ENCODE data around the gene TRRAP.

TRRAP gene

DNA sequence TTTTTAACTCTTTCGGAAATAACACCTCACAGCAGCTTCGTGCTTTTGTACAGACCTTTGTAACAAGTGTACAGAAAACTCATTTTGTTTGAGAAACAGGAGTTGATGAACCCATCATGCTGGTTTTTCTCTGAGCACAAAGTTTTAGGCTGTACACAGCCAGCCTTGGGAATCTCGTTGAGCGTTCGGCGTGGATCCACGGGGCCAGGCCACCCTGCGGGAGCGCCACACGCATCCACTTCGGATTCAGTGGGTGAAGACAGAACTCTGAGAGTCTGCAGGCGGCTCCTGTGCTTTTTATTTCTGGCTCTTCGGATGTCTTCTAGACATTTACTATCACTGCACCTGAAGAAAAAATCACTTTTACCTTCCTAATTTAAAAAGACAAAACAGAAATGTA is 134.4 kb downstream of the TRRAP start:
- in situ Hi-C loops (cut with MboI; ENCODE audit: low pct_unique_long_range_greater_than_20kb, low sequenced_read_pairs), result no loop called here

GRCh38 chr7:99013266-99014112 is 135.2 kb downstream of the TRRAP start:
- in situ Hi-C loops (cut with MboI; ENCODE audit: low pct_unique_long_range_greater_than_20kb, low sequenced_read_pairs), result no loop called here
- DNase-seq, result no peak

More for the DNA sequence above, 134.4 kb downstream of the TRRAP start:
- DNase-seq, result no peak

GRCh38 chr7:99014113-99014985 is 136.0 kb downstream of the TRRAP start:
- DNase-seq, result no peak
- in situ Hi-C loops (cut with MboI; ENCODE audit: low pct_unique_long_range_greater_than_20kb, low sequenced_read_pairs), result no loop called here

- no peak for DNase-seq
- in situ Hi-C loops (cut with MboI; ENCODE audit: low pct_unique_long_range_greater_than_20kb, low sequenced_read_pairs), result no loop called here
These were observed 137.9 kb downstream of the TRRAP start for GRCh38 chr7:99016196-99016595.

DNA sequence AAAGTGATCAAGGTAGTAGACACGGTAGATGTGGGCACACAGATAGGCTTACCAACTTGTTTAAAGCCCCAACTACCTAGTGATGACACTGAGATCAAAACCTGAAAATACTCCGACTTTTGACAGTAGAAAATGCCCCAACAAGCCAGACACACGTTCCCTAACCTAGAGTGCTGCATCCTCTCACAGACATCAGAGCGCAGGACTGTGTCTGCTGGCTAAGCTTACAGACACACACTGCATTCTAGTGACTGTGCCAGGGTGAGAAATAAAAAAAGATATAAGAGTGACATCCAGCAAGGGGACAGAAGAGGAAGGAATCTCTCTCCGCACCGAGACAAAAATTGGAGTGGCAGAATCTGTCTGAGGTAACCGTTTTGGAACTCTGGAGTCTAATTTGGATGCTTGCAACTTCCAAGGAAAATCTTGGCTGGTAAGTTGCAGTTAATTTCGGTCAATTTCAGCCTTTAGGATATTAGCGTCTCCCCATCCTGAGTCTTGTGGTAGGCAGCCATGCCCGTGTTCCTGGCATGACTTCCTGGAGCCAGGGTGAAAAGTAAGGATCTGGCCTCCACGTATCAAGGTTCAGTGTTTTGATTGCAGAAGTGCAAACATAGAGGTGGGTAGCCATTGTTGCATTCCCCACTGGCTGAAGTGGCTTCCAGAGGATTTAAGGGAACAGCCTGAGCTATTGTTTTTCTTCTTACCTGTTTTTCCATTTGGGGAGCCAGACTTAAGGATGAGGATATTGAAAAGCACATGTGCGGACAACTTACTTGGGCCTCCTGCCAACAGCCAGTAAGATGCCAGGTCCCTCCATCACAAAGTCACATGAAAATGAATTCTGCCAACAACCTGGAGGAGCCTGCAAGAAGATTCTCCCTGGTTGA is 141.4 kb downstream of the TRRAP start:
- DNase-seq, result no peak
- in situ Hi-C loops (cut with MboI; ENCODE audit: low pct_unique_long_range_greater_than_20kb, low sequenced_read_pairs), result no loop called here

GRCh38 chr7:99020413-99020715 is 142.0 kb downstream of the TRRAP start:
- in situ Hi-C loops (cut with MboI; ENCODE audit: low pct_unique_long_range_greater_than_20kb, low sequenced_read_pairs), result no loop called here
- no peak for DNase-seq

DNA sequence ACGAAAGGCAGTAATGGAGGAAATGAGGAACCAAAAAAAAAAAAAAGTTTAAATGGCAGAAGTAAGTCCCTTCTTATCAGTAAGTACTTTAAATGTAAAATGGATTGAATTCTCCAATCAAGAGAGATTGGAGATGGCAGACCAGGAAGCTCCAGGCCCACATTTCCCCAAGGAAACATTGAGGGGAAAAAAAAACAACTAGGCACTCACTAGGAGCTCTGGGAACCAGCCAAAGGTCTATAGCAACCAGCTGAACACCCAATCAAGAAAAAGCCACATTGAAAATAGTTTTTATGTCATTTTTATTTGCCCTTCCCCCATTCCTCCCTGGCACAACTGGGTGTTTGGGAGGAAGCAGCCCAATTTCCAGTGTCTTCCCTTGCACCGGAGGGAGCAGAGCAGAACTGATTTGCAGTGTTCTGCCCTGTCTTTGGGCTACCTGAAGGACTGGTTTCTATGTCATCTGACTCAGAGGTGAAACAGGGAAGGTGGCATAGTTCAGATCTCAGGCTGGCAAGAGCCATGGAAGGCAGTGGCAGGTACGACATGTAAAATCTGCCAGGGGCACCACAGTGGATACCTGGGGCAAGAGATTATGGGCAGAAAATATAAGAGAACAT is 143.7 kb downstream of the TRRAP start:
- in situ Hi-C loops (cut with MboI; ENCODE audit: low pct_unique_long_range_greater_than_20kb, low sequenced_read_pairs), result no loop called here
- DNase-seq, result peak; percentile 35

- no peak for DNase-seq
- in situ Hi-C loops (cut with MboI; ENCODE audit: low pct_unique_long_range_greater_than_20kb, low sequenced_read_pairs), result no loop called here
These were observed 145.7 kb downstream of the TRRAP start for GRCh38 chr7:99024066-99024465.

DNA sequence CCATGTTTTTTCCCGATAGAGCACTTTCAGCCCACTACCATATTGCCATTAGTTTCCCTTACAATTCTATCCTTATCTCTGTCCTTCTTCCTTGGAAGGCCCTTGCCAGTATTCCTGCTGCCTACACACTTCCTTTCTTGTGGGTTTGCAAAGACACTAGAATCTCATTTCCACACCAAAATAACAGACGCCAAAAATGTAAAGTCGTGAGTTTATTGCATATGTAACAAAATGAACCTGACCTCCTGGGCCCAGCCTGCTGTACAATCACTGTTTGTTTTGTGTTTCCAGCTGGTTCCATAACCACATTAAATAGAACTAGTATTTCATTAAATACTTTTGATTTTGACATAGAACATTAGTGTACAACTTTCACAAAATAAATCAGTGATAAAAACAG is 148.9 kb downstream of the TRRAP start:
- in situ Hi-C loops (cut with MboI; ENCODE audit: low pct_unique_long_range_greater_than_20kb, low sequenced_read_pairs), result loop anchor here (25.0 kb wide), 1 partner anchor 285 kb away; no protein-coding TSS in a partner anchor
- DNase-seq, result no peak

- DNase-seq, result no peak
- in situ Hi-C loops (cut with MboI; ENCODE audit: low pct_unique_long_range_greater_than_20kb, low sequenced_read_pairs), result loop anchor here (25.0 kb wide), 1 partner anchor 284 kb away; no protein-coding TSS in a partner anchor
These were observed 149.5 kb downstream of the TRRAP start for GRCh38 chr7:99027841-99028240.

GRCh38 chr7:99028261-99028973 is 150.1 kb downstream of the TRRAP start:
- no peak for DNase-seq
- in situ Hi-C loops (cut with MboI; ENCODE audit: low pct_unique_long_range_greater_than_20kb, low sequenced_read_pairs), result loop anchor here (25.0 kb wide), 1 partner anchor 284 kb away; no protein-coding TSS in a partner anchor

GRCh38 chr7:99029466-99030435 is 151.4 kb downstream of the TRRAP start:
- in situ Hi-C loops (cut with MboI; ENCODE audit: low pct_unique_long_range_greater_than_20kb, low sequenced_read_pairs), result loop anchor here (25.0 kb wide), 1 partner anchor 283 kb away; no protein-coding TSS in a partner anchor
- peak; percentile 8 for DNase-seq

DNA sequence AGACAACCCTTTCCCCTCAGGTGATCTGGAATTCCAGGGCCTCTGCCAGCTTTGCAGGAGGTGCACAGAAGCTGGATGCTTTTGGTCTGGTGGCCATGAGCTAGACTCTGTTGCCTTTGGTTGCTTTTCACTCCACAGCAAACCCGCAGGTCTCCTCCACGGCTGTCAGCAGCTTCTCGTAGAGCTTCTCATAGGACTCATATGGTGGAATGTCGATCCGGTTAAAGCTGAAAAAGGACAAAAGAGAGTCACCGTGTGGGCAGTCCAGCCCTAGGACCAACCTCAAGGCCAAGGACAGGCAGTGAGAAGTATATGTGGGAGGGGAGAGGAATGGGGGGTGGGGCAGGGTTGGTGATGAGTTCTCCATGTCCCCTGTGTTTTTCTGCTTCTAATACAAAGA is 152.1 kb downstream of the TRRAP start:
- DNase-seq, result no peak
- in situ Hi-C loops (cut with MboI; ENCODE audit: low pct_unique_long_range_greater_than_20kb, low sequenced_read_pairs), result loop anchor here (25.0 kb wide), 1 partner anchor 282 kb away; no protein-coding TSS in a partner anchor

DNA sequence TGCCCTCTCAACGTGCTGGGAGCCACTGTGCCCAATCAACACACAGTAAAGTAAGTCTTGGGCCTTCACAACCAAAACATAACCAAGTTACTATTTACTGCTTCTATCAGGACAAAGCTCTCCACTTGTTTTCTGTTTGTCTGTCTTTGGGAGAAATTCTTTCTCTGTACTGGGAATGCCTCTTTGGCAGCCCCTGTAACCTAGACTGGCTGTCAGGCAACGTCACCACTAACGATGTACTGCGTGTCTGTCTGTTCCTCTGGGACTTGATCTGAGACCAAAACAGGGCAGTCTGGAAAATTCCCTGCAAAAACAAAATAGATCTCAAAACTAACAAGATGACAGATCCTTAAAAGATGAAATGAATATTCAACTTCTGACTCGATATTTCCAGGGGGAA is 152.6 kb downstream of the TRRAP start:
- in situ Hi-C loops (cut with MboI; ENCODE audit: low pct_unique_long_range_greater_than_20kb, low sequenced_read_pairs), result loop anchor here (25.0 kb wide), 1 partner anchor 281 kb away; no protein-coding TSS in a partner anchor
- no peak for DNase-seq

DNA sequence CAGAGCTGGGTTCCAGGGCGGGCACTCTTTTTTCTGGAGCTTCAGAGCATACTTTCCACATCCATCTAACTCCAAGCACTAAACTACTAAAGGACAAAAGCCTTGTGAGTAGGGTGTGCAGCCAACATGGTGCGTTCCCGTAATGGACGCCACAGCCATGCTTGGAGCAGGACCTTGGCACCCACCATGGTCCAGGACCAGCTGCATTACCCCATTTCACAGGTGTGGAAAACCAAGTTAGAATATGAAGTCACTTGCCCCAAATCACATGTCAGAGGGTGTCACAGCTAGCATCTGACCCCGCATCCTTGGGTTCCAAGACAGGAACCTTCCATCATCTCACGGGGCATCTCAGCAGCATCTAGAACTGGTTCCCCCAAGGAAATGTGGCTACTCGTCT is 153.2 kb downstream of the TRRAP start:
- in situ Hi-C loops (cut with MboI; ENCODE audit: low pct_unique_long_range_greater_than_20kb, low sequenced_read_pairs), result loop anchor here (25.0 kb wide), 1 partner anchor 281 kb away; no protein-coding TSS in a partner anchor
- DNase-seq, result no peak

DNA sequence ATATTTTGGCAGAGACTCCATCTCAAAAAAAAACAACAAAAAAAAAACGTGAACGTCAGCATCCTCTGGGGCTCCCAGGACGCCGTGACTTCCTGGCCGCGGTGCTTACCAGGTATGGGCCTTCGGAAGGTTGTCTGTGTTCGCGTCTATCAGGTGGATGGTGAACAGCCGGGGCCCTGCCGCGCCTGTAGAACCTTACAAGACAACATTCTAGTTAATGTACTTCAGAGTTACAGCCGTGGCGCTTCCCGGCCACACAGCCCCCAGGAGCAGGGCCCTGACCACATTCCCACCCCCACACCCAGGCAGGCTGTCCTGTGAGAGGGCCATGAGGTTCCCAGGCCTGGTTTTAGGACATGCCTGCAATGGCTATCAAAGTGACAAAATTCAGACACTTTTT is 154.6 kb downstream of the TRRAP start:
- no peak for DNase-seq
- in situ Hi-C loops (cut with MboI; ENCODE audit: low pct_unique_long_range_greater_than_20kb, low sequenced_read_pairs), result loop anchor here (25.0 kb wide), 1 partner anchor 279 kb away; no protein-coding TSS in a partner anchor

- DNase-seq, result no peak
- in situ Hi-C loops (cut with MboI; ENCODE audit: low pct_unique_long_range_greater_than_20kb, low sequenced_read_pairs), result loop anchor here (25.0 kb wide), 1 partner anchor 279 kb away; no protein-coding TSS in a partner anchor
These were observed 155.4 kb downstream of the TRRAP start for GRCh38 chr7:99033765-99034164.

All from KBM-7 (cell line).